Transverse colon (tissue), 3 donors: ENCODE results near the gene DND1.

Experiments
- EP300 ChIP-seq: sonication (generic); formaldehyde crosslinking; IDR thresholded peaks from one replicate; pipeline ENCODE4 v1.6.1; 2017; ENCODE audit warnings: antibody characterized with exemption, low read depth
- TF ChIP-seq, protein P1 (sequence below), 5 experiments: fragments of 200-600 bp in 3 of 5; fragments of 450-650 bp in 2 of 5; sonication (generic) in 3 of 5; IDR thresholded peaks; 1 replicate in 2 of 5; 2 replicates in 3 of 5; pipeline ENCODE4 v1.5.1; 2016 to 2017; ENCODE audit warnings: antibody characterized with exemption in 5 of 5, inconsistent platforms in 3 of 5, mild to moderate bottlenecking in 2 of 5, moderate library complexity in 1 of 5

DNA sequence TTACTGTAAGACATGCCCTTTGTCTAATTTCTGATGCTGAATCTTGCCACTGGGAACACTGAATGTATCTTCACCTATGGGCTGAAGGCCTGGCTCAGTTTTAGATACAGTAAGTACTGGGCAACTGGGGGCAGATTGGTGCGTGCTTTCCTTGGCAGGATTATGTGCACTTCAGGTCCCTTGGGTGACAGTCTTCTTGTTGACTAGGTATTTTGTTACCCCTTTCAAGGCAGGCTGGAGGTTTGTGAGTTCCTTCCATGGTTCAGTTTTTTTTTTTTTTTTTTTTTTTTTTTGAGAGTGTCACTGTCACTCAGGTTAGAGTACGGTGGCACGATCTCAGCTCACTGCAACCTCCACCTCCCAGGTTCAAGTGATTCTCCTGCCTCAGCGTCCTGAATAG lies 34.4 kb upstream of the DND1 start:
- TF ChIP-seq, protein P1, sequence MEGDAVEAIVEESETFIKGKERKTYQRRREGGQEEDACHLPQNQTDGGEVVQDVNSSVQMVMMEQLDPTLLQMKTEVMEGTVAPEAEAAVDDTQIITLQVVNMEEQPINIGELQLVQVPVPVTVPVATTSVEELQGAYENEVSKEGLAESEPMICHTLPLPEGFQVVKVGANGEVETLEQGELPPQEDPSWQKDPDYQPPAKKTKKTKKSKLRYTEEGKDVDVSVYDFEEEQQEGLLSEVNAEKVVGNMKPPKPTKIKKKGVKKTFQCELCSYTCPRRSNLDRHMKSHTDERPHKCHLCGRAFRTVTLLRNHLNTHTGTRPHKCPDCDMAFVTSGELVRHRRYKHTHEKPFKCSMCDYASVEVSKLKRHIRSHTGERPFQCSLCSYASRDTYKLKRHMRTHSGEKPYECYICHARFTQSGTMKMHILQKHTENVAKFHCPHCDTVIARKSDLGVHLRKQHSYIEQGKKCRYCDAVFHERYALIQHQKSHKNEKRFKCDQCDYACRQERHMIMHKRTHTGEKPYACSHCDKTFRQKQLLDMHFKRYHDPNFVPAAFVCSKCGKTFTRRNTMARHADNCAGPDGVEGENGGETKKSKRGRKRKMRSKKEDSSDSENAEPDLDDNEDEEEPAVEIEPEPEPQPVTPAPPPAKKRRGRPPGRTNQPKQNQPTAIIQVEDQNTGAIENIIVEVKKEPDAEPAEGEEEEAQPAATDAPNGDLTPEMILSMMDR (IDR thresholded peaks at IDR 0.05) = no peak
- TF ChIP-seq EP300 = no peak
